Transverse colon (tissue), 4 donors: Measurements from ENCODE around the gene OR10A3. TPM values are rescaled to one million over a fixed set of nuclear protein-coding genes. Genes with fewer than 3 reads are reported as not detected.

Experiments used
- DNase-seq: peaks from one replicate; pipeline ENCODE4 v3.0.0-alpha.2; 2019
- H3K27ac ChIP-seq, 4 donors: fragments of 200-600 bp; sonication (generic); 2 replicates each; pipeline ENCODE4 v1.5.1; 2016 to 2018; ENCODE audit warnings: inconsistent platforms in 4 of 4
- H3K27me3 ChIP-seq: fragments of 200-600 bp; sonication (generic); 2 replicates; pipeline ENCODE4 v1.5.1; 2017; ENCODE audit warnings: inconsistent platforms
- H3K36me3 ChIP-seq, 4 donors: fragments of 200-600 bp; sonication (generic); 2 replicates each; pipeline ENCODE4 v1.5.1; 2017 to 2019; ENCODE audit warnings: inconsistent platforms in 4 of 4
- H3K4me1 ChIP-seq, 4 donors: fragments of 200-600 bp; sonication (generic); 2 replicates each; pipeline ENCODE4 v1.5.1; 2017 to 2020; ENCODE audit warnings: inconsistent platforms in 4 of 4
- H3K4me3 ChIP-seq, 4 donors: fragments of 200-600 bp; sonication (generic); 1 replicate in 1 of 4; 2 replicates in 3 of 4; pipeline versions ENCODE4 v1.5.1 to v1.6.1; 2017 to 2019; ENCODE audit warnings: inconsistent platforms in 4 of 4
- H3K9me3 ChIP-seq, 2 donors: fragments of 200-600 bp; sonication (generic); 2 replicates each; pipeline ENCODE4 v1.5.1; 2017 to 2019; ENCODE audit warnings: inconsistent platforms in 2 of 2
- EP300 ChIP-seq: sonication (generic); formaldehyde crosslinking; IDR thresholded peaks from one replicate; pipeline ENCODE4 v1.6.1; 2017; ENCODE audit warnings: antibody characterized with exemption, low read depth
- POLR2A ChIP-seq: fragments of 450-650 bp; IDR thresholded peaks from one replicate; pipeline ENCODE4 v1.6.1; 2016; ENCODE audit warnings: antibody characterized with exemption, mild to moderate bottlenecking, moderate library complexity
- POLR2AphosphoS5 ChIP-seq, 3 donors: sonication (generic); formaldehyde crosslinking; IDR thresholded peaks; one replicate each; pipeline ENCODE4 v1.6.1; 2016; ENCODE audit warnings: antibody characterized with exemption in 3 of 3
- WGBS, 2 donors: methylation state at CpG; one replicate each; pipeline ENCODE4 v1.1.5; 2018; ENCODE audit warnings: low coverage in 1 of 2; 5-methylcytosine and 5-hydroxymethylcytosine counted together
- in situ Hi-C, 4 donors: fragments of 200-750 bp; cut with MboI; loops; one replicate each; pipeline versions ENCODE4 v1.15.0 to v1.15.1; 2017; ENCODE audit warnings: low sequenced_read_pairs in 3 of 4, low pct_ligation_motif_present in 1 of 4, low pct_unique_long_range_greater_than_20kb in 1 of 4
- intact Hi-C: fragments of 100-400 bp; cut with DNase I; formaldehyde crosslinking; loops from one replicate; pipeline ENCODE4 v1.15.1; 2023; ENCODE audit warnings: low total_unique reads
- total RNA-seq, 4 donors: library from RNA; depleted of rRNA; stranded (reverse); fragments of >200 nt; gene quantifications; one replicate each; pipeline ENCODE4 v1.1.0, GENCODE V29; 2016
- TF ChIP-seq, protein P1 (sequence below), 5 experiments: fragments of 200-600 bp in 3 of 5; fragments of 450-650 bp in 2 of 5; sonication (generic) in 3 of 5; IDR thresholded peaks; 1 replicate in 2 of 5; 2 replicates in 3 of 5; pipeline ENCODE4 v1.5.1; 2016 to 2017; ENCODE audit warnings: antibody characterized with exemption in 5 of 5, inconsistent platforms in 3 of 5, mild to moderate bottlenecking in 2 of 5, moderate library complexity in 1 of 5

OR10A3 gene
- total RNA-seq, 4 donors from 2014 or later: not detected

- no peaks in the 10 kb centered on the region for H3K9me3 ChIP-seq
- no peaks in the 10 kb centered on the region for H3K27me3 ChIP-seq
- H3K4me1 ChIP-seq: peaks cover 0 to 9% (median 3%) of the 10 kb centered on the region in 4 donors
- TF ChIP-seq, protein P1, sequence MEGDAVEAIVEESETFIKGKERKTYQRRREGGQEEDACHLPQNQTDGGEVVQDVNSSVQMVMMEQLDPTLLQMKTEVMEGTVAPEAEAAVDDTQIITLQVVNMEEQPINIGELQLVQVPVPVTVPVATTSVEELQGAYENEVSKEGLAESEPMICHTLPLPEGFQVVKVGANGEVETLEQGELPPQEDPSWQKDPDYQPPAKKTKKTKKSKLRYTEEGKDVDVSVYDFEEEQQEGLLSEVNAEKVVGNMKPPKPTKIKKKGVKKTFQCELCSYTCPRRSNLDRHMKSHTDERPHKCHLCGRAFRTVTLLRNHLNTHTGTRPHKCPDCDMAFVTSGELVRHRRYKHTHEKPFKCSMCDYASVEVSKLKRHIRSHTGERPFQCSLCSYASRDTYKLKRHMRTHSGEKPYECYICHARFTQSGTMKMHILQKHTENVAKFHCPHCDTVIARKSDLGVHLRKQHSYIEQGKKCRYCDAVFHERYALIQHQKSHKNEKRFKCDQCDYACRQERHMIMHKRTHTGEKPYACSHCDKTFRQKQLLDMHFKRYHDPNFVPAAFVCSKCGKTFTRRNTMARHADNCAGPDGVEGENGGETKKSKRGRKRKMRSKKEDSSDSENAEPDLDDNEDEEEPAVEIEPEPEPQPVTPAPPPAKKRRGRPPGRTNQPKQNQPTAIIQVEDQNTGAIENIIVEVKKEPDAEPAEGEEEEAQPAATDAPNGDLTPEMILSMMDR (IDR thresholded peaks at IDR 0.05): no peak
- TF ChIP-seq POLR2A: no peak
- no peak for TF ChIP-seq EP300
- no peak for TF ChIP-seq POLR2AphosphoS5 (IDR thresholded peaks at IDR 0.05)
- no peak for DNase-seq
- WGBS, 2 donors: 77% methylated on average over 1 of the region's 1 CpG
- intact Hi-C loops (no loop called here), in situ Hi-C loops (loop anchor here in 1 of 4 donors (10.0 kb wide), 1 partner anchor 88 kb away; no protein-coding TSS in a partner anchor)
- H3K27ac ChIP-seq: no peak overlapping the region
- no peak overlapping the region for H3K4me3 ChIP-seq
- no peaks in the 10 kb centered on the region for H3K36me3 ChIP-seq
These were observed 41.1 kb upstream of the OR10A3 start for GRCh38 chr11:7982582-7983119.

DNA sequence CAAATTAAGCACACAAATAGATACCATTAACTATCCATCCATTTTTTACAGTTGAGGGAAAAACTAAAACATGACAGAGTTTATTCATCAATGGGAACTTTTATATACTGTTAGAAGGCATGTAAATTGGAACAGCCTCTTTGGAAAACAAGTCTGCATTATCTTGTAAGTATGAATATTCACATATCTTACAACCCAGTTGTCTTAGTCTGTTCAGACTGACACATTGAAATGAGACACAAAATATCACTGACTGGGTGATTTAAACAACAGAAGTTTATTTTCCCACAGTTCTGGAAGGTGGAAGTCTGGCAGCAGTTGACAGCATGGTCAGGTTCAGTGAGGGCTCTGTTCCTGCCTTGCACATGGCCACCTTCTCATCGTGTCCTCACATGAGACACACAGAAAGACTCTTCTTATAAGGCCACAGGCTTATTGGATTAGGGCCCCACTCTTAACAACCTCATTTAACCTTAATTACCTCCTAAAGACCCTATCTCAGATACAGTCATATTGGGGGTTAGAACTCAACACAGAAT, 40.2 kb upstream of the OR10A3 start:
- WGBS, 2 donors: 74% methylated on average over 1 of the region's 1 CpG; no CpG with 5 or more reads in 1 of the 2 donors
- no peaks in the 10 kb centered on the region for H3K36me3 ChIP-seq
- in situ Hi-C loops: loop anchor here in 1 of 4 donors (10.0 kb wide), 1 partner anchor 87 kb away; no protein-coding TSS in a partner anchor
- no peak overlapping the region for H3K27ac ChIP-seq
- H3K4me1 ChIP-seq: peaks cover 0 to 8% (median 2%) of the 10 kb centered on the region in 4 donors
- intact Hi-C loops: no loop called here
- H3K4me3 ChIP-seq: no peak overlapping the region
- H3K27me3 ChIP-seq: no peaks in the 10 kb centered on the region
- no peak for TF ChIP-seq POLR2A
- TF ChIP-seq POLR2AphosphoS5 (IDR thresholded peaks at IDR 0.05): no peak
- TF ChIP-seq, protein P1 (IDR thresholded peaks at IDR 0.05): no peak
- TF ChIP-seq EP300: no peak
- no peak for DNase-seq
- H3K9me3 ChIP-seq: no peaks in the 10 kb centered on the region

- in situ Hi-C loops: no loop called here
- Histone ChIP-seq H3K4me1 (no peaks in the 10 kb centered on the region), H3K27ac (no peak overlapping the region), H3K36me3 (no peaks in the 10 kb centered on the region), H3K4me3 (no peak overlapping the region), H3K9me3 (no peaks in the 10 kb centered on the region), H3K27me3 (no peaks in the 10 kb centered on the region)
- WGBS, 2 donors: 37 to 58% methylated on average over 2 to 5 of the region's 5 CpGs
- no peak for DNase-seq
- intact Hi-C loops: no loop called here
- TF ChIP-seq EP300 (no peak), POLR2A (no peak), POLR2AphosphoS5 (IDR thresholded peaks at IDR 0.05) (no peak)
- TF ChIP-seq, protein P1 (IDR thresholded peaks at IDR 0.05): no peak
These were observed 35.9 kb upstream of the OR10A3 start for GRCh38 chr11:7977232-7977917.

- in situ Hi-C loops: no loop called here
These were observed 33.2 kb upstream of the OR10A3 start for GRCh38 chr11:7974668-7975067.

More at GRCh38 chr11:7974668-7975067, 33.2 kb upstream of the OR10A3 start:
- Histone ChIP-seq H3K4me3 (no peak overlapping the region), H3K27me3 (no peaks in the 10 kb centered on the region), H3K9me3 (no peaks in the 10 kb centered on the region), H3K4me1 (no peaks in the 10 kb centered on the region), H3K36me3 (no peaks in the 10 kb centered on the region), H3K27ac (no peak overlapping the region)
- DNase-seq: no peak
- intact Hi-C loops: no loop called here
- TF ChIP-seq EP300 (no peak), POLR2AphosphoS5 (IDR thresholded peaks at IDR 0.05) (no peak), POLR2A (no peak)
- TF ChIP-seq, protein P1 (IDR thresholded peaks at IDR 0.05): no peak
- 58 to 73% methylated on average over 2 of the region's 2 CpGs for WGBS, 2 donors
